Measurements from ENCODE around the gene ACMSD.
"Not testable (repeated sequence)": the region's sequence is repeated elsewhere in the genome, so short reads cannot be mapped to it uniquely, and the experiment has no call there.

Gene ACMSD

DNA sequence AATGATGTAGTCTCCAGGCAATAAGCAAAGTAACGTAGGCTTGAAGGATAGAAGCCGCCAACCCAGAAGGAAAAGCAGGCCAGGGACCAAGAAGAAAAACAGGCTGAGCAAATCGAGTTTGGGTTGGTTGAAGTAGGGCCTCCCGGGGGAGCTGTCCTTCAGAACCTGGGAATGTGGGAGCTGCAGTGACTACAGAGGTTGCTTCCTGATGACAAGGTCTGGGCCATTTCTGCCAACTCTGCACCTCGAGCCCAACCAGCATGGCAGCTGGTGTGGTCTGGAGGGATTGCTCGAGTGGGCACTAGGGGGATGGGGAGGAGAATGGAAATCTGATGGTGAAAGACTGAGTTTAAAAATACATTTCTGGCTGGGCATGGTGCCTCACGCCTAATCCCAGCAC lies 14.1 kb downstream of the ACMSD start:
- DNase-seq (ENCODE audit: low read depth in 2 of 2): no peak

DNA sequence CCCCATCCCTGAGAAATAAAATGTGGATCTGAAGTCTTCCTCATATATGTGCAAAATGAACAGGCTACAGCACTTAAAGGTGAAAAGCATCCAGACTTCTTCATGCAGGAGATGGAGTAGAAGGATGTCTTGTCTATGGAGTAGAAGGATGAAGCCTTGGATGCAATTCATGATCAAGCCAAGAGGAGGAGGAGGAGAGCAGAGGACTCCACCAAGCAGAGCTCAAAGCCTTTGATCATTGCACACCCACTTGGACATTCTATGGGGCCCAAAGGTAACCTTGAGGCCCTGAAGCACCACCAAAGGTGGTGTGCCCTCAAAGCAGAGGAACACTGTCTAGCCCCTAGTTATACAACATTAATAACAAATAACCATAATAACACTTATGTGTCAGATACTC lies 17.3 kb downstream of the ACMSD start:
- DNase-seq (ENCODE audit: low read depth in 2 of 2): no peak

DNA sequence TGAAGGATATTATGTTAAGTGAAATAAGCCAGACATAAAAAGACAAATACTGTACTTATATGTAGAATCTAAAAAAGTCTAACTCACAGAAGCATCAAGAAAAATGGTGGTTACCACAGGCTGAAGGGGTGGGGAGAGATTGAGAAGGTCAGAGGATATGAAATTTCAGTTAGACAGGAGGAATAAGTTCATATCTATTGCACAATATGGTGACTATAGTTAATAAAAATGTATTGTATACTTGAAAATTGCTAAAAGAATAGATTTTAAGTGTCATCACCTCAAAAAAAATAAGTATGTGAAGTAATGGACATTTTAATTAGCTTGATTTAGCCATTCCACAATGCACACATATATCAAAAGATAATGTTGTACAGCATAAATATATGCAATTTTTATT lies 19.8 kb downstream of the ACMSD start:
- DNase-seq (ENCODE audit: low read depth in 2 of 2): no peak

DNA sequence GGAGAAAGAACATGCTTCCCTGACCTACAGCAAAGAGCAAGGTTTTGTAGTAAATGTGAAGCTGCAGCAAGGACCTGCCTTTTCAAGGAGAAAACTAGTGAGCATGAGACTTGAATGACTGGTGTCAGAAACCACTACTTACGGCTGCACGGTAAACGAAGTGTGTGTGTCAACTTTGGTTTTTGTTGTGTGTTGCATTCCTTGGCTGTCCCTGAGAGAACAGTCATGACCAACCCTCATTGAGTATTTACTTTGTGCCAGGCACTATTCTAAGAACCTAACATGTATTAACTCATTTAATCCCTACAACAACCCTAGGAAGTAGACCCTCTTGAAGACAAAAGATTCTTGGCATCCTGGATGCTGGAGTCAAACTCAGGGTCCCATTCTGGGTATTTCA lies 22.8 kb downstream of the ACMSD start:
- DNase-seq (ENCODE audit: low read depth in 2 of 2): no peak

DNA sequence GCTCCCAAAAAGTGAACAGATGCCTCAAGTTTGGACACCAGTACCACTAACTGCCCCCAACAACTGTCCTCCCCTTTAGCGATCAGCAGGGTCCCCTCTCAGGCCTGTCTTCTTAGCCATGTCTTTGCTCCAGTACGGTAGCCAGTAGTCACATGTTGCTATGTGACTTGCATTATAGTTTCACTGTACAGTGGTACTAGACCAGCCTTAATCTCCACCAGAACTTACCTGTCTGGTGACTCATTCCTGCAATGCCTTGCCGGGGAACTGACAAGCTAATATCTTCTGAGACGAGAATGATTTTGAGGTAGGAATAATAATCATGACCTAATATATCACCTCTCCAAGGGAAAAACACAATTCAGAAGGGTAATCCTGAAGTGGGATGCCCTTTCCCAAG lies 23.7 kb downstream of the ACMSD start:
- no peak for DNase-seq (ENCODE audit: low read depth in 2 of 2)

DNA sequence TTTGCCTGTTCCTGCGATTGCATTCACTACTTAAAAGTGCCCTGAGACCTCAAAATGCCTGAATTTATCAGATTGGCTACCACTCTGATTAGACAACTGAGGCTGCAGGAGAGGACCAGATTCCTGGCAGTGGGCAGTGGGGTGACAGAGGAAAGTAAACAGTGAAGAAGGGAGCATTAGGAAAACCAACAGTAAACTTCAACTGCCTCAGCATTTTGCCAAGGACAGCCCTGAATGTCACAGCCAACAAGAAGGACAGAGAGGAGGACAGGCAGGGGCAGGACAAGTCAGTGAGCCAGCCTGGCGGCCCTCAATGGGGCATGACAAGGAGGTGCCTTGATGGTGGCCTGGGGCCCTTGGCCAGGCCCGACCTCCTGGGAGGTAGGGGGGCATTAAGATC lies 24.3 kb downstream of the ACMSD start:
- no peak for DNase-seq (ENCODE audit: low read depth in 2 of 2)

DNA sequence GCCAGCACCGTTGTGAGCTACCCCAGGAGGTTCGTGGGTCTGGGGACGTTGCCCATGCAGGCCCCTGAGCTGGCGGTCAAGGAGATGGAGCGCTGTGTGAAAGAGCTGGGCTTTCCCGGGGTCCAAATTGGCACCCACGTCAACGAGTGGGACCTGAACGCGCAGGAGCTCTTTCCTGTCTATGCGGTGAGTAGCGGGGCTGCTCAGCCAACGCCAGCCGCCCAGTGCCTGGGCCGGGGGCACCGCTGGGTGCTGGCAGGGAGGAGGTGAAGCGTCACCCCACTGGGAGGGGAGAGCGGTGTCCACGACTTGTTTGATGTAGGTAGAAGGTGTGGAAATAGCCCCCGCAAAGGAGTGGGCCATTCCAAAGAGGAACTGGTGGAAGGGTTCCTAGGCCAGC lies 25.0 kb downstream of the ACMSD start:
- no peak for DNase-seq (ENCODE audit: low read depth in 2 of 2)

DNA sequence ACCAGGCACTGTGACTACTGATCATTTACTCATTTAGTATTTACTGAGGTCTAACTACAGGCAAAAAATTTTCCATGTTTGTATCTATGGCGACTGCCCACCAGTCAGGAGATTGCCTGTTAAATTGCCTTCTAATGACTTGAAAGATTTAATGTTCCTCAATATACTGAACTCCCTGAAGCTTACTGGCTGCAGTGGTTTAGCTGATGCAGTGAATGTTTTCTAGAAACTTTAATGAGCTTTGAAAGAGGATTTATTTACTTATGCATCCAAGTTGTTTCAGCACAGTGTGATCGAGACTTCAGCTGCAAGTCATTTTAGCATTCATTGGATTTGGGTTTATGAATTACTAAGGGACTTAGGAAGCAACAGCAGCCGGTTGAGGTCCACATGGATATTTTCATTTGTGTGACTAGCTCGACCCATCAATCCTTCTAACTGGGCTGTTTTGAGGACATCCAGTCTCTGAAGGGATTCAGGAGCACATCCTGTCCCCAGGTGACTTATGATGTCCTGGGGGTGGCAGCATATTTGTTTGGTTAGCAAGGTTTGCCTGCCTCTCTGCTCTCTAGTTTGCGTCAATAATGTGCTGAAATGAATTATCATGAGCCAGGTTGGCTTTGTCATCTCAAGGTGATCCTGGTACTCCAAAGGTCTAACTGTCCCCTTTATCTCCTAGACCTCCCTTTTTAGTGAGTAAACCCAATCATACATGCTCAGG lies 26.8 kb downstream of the ACMSD start:
- DNase-seq (ENCODE audit: low read depth in 2 of 2): no peak

DNA sequence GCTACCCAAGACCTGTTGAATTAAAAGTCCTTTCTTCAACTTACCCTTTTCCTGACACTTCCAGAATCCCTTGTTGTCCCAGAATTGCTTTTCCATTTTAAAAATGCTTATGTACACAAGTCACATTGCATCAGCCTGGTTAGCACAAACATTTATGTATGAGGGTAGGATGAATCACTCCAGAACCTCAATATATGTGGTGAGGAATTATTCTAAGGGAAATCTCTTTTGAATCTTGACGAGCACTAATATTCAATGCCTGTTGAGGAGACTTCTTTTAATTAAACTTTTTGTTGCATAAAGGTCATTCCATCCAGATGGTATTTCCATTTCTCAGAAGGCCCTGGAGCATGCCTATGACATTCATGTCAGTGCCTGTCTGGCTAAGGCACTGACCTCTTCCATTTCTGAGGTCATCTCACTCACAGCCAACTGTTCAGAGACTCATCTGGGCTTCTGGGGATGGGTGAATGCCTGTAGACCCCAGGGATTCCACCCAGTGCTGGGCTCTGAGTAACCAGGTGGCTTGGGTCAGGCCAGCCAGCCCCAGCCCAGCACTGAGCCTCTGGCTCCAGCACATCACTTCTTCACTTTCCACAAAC lies 28.2 kb downstream of the ACMSD start:
- DNase-seq (ENCODE audit: low read depth in 2 of 2): no peak

DNA sequence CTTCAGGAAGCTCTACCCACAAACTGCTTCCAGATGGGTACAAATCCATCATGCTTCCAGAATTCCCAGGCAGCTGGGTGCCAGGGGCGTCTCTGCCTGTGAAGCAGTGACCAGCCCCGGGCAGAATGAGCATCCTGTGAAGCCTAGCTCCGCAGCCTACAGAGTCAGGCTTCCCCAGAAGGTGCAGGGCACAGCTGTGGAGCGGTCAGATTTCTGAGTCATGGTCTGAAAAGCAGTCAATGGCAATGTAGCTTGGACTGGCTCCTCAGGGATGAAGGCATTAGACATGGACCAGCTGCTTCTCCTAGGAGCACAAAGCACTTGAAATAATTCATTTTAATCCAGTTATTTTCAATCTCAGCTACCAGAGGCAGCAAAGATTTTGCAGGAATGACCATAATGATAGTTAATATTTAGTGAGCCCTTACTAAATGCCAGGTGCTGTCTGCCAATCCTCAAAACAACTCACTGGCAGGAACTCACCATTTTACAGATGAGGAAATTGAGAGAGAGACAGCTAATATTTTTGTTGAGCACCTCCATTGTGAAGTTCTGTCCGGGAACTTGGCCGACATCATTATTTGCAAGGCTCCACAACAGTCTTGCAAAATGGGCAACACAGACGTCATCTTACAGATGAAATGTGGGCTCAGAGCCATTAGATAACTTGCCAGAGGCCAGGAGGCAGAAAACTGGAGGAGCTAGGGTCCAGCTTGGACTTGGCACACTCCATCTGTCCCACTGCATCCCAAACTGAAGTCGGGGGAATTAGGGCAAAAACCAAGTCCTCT lies 31.7 kb downstream of the ACMSD start:
- no peak for DNase-seq (ENCODE audit: low read depth in 2 of 2)

DNA sequence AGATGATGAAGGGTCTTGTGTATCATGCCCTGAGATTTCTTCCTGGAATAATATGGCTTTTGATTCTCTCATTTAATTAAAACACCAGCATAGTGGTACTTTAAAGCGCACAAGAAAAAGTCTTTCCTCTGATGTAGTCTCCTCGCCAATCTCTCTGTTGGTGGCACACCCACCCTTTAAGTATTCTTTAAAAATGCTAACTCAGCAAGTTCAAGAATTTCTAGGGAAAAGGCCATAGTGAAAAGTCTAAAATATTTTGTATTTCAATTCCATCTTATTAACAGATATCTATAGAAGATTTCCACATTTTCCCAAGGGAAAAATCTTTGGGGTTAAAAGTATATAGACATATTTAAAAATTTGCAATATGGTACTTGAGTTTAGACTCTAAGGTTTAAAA lies 34.7 kb downstream of the ACMSD start:
- DNase-seq (ENCODE audit: low read depth in 2 of 2): no peak

DNA sequence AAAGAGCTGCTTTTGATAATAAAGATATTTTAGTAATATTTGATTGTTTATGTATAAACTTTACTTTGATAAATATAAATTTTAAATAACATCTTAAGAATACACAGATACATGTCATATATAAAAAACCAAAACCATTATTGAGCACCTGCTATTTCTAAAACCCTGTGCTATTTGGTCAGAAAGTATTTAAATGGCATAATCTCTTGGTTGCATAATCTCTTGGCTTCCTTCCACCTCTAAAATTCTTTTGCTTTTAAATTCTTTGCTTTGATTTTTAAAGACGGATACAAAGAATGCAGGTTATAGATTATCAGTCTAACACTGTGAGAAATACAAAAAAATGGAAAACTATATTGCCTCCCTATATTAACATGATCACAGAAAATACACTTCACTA lies 36.9 kb downstream of the ACMSD start:
- DNase-seq (ENCODE audit: low read depth in 2 of 2): no peak

DNA sequence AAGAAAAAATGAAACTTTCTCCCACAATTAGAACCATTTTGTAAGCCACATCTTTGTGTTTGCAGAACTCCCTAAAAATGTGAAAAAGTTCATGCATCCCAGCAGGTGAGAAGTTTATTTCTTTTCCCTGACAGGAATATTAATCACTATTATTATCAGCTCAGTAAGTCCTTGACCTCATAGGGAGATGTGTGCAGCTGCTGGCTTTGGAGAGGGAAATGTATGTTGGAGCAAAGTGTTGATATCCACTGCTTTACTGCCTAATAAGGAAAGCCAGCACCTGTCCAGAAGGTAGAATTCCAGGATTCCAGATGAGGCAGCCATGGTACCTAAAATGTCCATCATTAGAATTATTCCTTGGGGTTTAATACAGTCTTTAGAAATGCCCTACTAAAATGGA lies 44.4 kb downstream of the ACMSD start:
- DNase-seq (ENCODE audit: low read depth in 2 of 2): no peak

DNA sequence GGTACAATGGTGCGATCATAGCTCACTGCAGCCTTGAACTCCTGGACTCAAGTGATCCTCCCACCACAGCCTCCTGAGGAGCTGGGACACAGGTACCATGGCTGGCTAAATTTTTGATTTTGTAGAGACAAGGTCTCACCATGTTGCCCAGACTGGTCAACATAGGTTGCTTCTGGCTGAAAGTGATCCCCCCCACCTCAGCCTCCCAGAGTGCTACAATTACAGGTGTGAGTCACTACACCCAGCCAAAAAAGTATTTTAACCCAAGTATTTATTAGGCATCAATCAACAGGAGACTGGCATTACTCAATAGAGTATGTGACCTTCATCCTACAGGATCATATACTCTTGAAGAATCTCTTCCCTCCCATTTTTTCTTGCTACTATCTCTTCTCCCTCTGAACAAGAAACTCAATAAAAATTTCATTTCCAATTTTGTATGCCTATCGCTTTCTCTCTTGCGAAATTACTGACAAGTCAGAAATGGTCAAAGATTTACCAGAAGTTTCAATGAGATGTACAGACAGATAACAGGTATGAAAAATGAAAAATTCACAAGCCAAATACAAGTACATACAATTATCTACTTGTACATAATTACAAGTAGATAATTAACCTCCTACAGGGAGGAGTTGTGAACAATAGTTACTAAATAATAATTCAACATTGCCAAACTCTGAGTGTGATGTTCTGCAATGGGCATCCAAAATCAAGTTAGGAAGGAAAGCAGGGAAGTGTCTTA lies 45.3 kb downstream of the ACMSD start:
- DNase-seq (ENCODE audit: low read depth in 2 of 2): no peak

DNA sequence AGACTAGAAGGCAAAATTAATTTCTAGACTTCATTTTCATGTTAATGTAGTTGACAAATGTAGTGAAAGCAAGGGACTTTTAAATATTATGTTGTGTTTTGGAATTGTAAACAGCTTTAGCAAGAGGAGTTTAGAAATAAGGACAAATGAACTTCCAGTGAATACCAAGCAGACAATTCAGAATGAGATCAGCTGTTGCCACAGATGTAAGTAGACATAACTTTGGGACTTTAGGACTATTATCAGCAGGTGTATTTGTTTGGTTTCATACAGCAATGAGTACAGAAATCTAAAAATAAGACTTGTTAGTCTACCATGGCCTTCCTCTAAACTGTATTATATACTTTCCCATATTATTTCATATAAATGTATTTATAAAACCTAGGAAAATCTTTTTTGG lies 46.0 kb downstream of the ACMSD start:
- DNase-seq (ENCODE audit: low read depth in 2 of 2): no peak

DNA sequence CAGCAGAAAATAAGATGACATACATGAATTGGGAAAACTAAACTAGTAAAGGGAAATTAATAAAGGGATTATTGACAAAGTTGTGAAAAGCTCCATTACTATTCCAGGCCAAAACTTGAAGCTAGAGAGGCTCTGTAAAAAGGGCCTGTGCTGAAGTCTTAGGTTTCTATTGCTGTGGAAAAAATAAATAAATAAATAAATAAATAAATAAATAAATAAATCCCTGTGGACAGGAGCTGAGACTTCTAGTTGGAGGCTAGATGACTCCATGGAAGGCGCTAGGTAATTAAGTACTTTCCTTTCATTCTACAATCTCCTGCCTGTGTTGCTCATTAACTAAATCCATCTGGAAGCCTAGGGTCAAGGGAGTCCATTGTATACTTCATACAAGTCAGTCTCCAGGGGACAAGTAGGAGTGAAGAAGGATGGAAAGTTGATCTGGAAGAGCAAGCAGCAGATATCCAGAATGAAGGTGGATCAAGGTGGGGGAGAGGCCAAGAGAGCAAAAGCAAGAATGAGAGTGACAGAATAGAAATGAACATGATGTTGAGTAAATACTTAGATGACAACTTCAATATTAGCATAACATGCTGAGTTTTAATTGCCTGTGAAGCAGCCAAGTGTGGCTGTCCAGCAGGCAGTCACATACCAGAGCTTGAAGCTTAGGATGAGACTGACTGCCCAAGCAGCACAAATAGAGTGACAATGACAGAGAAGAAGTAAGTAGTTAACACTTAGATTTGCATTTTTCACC lies 54.0 kb downstream of the ACMSD start:
- no peak for DNase-seq (ENCODE audit: low read depth in 2 of 2)

DNA sequence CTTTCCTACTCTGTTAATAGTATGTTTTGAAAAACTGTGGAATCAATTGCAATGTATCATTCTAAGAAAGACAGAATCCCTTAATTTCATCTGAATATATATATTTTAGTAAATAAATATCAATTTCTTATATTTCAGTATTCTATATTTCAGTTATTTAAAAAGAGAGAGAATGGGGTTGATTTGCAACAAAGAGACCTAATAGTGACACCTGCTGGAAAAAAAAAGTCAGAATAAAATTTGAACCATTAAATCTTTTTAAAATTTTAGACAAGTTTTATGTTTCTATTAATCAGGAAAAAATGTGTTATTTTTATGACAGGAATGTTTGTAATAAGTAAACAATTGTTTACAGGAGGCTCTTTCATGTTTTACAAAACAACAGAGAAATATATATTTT lies 59.5 kb downstream of the ACMSD start:
- no peak for DNase-seq (ENCODE audit: low read depth in 2 of 2)

DNA sequence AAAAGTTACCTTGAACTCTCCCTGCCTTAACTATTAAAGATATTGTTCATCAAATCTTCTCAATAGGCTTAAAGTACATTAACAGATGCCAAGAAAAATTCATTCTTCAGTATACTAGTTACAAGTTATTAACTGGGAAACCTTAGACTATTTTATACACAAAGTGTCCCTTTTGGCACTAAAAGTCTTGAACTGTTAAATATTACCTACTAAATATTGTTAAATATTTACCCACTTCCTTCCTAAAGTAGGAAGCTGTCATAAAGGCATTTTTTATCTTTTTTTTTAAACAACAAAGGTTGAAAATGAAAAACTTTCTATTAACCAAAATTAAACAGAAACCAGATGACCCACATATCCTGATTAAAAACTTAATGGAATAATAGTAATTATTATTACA lies 60.8 kb downstream of the ACMSD start:
- DNase-seq (ENCODE audit: low read depth in 2 of 2): no peak

DNA sequence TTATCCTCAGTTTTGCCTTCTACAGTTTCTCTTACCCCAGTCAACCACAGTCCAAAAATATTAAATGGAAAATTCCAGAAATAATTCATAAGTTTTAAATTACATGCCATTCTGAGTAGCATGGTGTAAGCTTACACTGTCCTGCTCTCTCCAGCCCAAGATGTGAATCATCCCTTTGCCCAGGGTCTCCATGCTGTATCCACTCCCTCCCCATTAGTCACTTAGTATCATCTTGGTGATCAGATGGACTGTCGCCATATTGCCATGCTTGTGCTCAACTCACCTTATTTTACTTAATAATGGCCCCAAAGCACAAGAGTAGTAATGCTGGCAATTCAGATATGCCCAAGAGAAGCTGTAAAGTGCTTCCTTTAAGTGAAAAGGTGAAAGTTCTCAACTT lies 61.7 kb downstream of the ACMSD start:
- DNase-seq (ENCODE audit: low read depth in 2 of 2): no peak

DNA sequence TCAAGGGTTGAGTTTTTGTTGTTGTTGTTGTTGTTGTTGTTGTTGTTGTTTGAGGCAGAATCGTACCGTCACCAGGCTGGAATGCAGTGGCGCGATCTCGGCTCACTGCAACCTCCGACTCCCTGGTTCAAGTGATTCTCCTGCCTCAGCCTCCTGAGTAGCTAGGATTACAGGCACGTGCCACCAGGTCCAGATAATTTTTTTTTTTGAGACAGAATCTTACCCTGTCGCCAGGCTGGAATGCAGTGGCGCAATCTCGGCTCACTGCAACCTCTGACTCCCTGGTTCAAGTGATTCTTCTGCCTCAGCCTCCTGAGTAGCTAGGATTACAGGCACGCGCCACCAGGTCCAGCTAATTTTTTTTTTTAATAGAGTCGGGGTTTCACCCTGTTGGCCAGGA lies 65.3 kb downstream of the ACMSD start:
- DNase-seq (ENCODE audit: low read depth in 2 of 2): not testable (repeated sequence)

DNA sequence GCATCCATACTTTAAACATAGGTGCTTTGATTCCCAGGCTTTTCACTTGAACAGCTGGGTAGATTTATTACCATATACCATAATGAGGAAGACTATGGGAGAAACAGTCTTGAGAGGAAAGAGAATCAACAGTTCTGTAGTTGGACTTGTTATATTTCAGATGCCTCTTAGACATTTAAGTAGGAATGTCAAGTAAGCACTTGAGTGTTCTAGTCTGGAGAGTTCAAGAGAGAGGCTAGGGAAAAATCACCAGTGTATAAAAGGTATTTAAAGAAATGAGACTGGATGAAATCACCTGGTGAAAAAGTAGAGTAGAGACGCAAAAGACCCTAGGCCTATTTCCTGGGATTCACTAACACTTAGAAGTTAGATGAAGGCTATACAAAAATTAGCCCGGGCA lies 66.8 kb downstream of the ACMSD start:
- no peak for DNase-seq (ENCODE audit: low read depth in 2 of 2)

DNA sequence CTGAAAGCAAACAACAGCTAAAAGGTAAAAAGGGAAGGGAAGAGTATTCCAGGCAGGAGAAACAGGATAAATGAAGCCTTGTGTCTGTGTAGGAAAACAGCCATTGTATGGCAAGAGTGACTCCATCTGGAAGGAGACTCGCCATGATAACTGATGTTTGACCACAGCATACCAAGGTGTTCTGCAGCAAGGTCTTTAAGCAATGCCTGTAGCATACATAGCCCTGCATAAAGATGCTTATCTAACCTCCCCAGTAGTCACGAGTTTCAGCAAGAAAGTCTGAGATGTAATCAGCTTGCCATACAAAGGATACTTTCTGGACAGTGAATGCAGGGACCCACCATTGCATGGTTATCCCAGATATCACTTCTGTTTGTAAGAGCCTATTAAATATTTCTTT lies 68.3 kb downstream of the ACMSD start:
- DNase-seq (ENCODE audit: low read depth in 2 of 2): no peak
